AG04450 (cell line): Measurements from ENCODE around the gene SLC16A2. TPM values are rescaled to one million over a fixed set of nuclear protein-coding genes. Genes with fewer than 3 reads are reported as not detected.

Source experiments
- CTCF ChIA-PET: fragments of 300-600, 350-600 bp; formaldehyde crosslinking; extraction: SDS; loops from one replicate; lab custom pipeline; 2022; ENCODE audit warnings: antibody characterized with exemption, inconsistent platforms; lab: Charles Lee
- POLR2A ChIA-PET: fragments of 350-600 bp; formaldehyde crosslinking; extraction: SDS; loops from one replicate; lab custom pipeline; 2021; ENCODE audit warnings: antibody characterized with exemption, inconsistent platforms; lab: Yijun Ruan, JAX
- DNase-seq: peaks from one replicate; pipeline ENCODE4 v3.0.0-alpha.2; 2011; ENCODE audit warnings: low read depth, low spot score
- H3K27ac ChIP-seq: one replicate; pipeline ENCODE4 v1.5.1; 2012; ENCODE audit warnings: low read depth, low read length, control low read depth
- H3K27me3 ChIP-seq: one replicate; pipeline ENCODE4 v1.6.0; 2012; ENCODE audit warnings: low read length; ENCODE audit not compliant: control insufficient read depth, insufficient read depth
- H3K4me3 ChIP-seq: 2 replicates; pipeline ENCODE4 v1.5.1; 2011; ENCODE audit warnings: mild to moderate bottlenecking, low read depth, low read length, control low read depth
- H3K9me3 ChIP-seq: 2 replicates; pipeline ENCODE4 v1.5.1; 2012; ENCODE audit warnings: low read length; ENCODE audit not compliant: control insufficient read depth, insufficient read depth
- polyA plus RNA-seq: library from polyadenylated mRNA; depleted of rRNA; stranded (reverse); fragments of >200 nt; gene quantifications from 2 replicates; pipeline ENCODE4 v1.2.3, GENCODE V29; 2011
- TF ChIP-seq, protein P1 (sequence below): IDR thresholded peaks from 2 replicates; pipeline ENCODE4 v1.5.1; 2011; ENCODE audit warnings: low read depth, low read length, control low read depth, inconsistent platforms

SLC16A2 gene
- polyA plus RNA-seq, 1 experiment, result 42.6 TPM

DNA sequence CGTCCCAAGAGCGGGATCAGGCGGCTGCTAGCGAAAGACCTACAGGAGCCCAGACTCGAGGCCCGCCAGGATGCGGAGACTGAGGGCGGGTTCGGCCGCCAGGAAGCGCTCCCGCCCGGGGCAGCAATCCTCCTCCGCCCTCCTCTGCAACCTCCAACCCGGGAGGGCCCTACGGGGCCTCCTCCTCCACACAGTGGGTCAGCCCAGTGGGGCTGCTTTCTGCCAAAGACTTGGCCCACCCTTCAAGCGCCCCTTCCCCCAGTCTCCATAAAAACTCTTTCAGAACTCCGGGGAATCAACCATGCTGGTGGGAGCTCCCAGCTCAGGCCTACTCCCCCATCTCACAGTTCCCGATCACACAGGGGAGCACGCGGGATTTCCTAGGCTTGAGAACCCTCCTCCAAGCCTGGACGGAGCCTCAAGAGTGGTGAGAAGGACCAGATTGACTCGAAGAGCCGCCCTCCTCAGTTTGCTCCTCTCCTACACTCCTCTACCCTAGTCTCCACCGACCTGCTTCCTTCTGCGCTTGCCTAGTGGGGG is 115.6 kb downstream of the SLC16A2 start:
- CTCF ChIA-PET, result interaction anchor here (1.0 kb wide), 1 partner anchor 9 kb away, joined by 3 read pairs; no protein-coding TSS in a partner anchor
- POLR2A ChIA-PET, result interaction anchor here (0.6 to 1.6 kb wide), 4 partner anchors 12 to 202 kb away, joined by 3 to 5 read pairs (median 4); partner anchors contain the start of gene SLC16A2
- DNase-seq, result no peak
- Histone ChIP-seq H3K27me3 (no peaks in the 10 kb centered on the region), H3K4me3 (peak overlapping the region; percentile 54), H3K9me3 (no peaks in the 10 kb centered on the region), H3K27ac (peak overlapping the region; percentile 89)
- TF ChIP-seq, protein P1, sequence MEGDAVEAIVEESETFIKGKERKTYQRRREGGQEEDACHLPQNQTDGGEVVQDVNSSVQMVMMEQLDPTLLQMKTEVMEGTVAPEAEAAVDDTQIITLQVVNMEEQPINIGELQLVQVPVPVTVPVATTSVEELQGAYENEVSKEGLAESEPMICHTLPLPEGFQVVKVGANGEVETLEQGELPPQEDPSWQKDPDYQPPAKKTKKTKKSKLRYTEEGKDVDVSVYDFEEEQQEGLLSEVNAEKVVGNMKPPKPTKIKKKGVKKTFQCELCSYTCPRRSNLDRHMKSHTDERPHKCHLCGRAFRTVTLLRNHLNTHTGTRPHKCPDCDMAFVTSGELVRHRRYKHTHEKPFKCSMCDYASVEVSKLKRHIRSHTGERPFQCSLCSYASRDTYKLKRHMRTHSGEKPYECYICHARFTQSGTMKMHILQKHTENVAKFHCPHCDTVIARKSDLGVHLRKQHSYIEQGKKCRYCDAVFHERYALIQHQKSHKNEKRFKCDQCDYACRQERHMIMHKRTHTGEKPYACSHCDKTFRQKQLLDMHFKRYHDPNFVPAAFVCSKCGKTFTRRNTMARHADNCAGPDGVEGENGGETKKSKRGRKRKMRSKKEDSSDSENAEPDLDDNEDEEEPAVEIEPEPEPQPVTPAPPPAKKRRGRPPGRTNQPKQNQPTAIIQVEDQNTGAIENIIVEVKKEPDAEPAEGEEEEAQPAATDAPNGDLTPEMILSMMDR, result peak; percentile 15; the same call in 1 of the 2 replicates

DNA sequence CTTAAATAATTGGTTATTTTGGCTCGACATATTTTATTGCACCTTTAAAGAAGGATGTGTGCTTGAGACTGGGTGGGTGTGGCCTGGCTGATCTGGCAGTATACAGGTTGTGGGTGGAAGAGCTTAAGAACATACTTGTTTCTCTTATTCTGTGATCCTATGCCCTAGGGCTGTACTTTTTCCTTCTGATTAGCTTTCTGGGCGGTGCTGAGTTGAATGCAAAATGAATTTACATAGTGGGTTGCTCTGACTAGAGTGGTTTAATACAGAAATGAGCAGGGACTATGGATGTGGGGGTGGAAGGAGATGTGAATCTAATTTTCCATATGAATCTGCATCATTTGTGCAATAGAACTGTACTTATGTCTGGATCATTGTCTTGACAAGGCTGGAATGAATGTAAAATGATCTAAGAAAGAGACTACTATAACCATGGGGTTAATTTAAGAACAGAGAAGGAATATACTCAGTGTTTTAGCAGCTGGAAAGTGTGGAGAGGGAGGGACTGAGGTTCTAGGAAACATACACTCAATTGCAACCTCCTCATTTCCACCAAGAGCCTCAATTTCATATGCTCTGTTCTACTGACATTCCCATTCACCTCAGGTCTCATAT is 119.4 kb downstream of the SLC16A2 start:
- ChIA-PET CTCF (no interaction called here), POLR2A (no interaction called here)
- Histone ChIP-seq H3K27ac (no peak overlapping the region), H3K9me3 (no peaks in the 10 kb centered on the region), H3K4me3 (no peak overlapping the region), H3K27me3 (no peaks in the 10 kb centered on the region)
- DNase-seq, result no peak
- TF ChIP-seq, protein P1, result no peak

DNA sequence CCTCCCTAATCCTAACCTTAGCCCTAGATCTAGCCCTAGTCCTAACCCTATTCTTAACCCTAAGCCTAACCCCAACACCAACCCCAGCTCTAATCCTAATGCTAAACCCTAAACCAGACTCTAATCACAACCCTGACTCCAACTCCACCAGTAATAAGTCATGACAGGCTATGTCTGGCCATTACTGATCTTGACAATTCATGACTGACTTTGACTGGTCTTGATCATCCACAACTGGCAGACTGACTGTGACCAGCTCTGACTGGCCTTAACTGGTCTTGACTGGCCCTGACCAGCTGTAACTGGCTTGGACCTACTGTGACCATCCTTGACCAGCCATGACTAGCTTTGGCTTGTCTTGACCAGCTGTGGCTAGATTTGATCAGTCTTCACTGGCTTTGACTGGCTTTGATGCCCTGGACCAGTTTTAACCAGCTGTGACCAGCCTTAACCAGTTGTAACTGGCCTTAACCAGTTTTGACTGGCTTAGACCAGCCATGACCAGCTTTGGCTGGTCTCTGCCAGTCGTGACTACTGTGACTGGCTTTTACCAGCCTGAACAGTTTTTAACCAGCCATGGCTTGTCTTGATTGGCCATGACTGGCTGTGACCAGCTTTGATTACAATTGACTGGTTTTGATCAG is 124.7 kb downstream of the SLC16A2 start:
- TF ChIP-seq, protein P1, result no peak
- CTCF ChIA-PET, result interaction anchor here (1.1 kb wide), 1 partner anchor 9 kb away, joined by 3 read pairs; no protein-coding TSS in a partner anchor

DNA sequence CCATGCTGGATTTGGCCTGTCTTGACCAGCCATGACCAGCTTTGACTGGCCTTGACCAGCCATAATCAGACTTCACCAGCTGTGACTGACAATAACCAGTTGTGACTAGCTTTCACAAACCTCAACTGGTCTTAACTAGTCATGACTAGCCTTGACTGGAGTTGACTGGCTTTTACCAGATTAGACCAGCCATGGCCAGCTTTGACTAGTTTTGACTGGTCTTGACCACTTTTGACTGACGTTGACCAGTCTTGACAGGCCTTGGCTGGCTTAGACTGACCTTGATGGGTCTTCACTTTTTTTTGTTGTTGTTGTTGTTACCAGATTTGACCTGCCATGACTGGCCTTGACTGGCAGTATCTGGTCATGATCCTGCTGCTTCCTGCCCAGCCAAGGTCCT is 125.7 kb downstream of the SLC16A2 start:
- CTCF ChIA-PET, result interaction anchor here (0.8 to 1.5 kb wide), 2 partner anchors 12 to 163 kb away, joined by 4 to 5 read pairs; no protein-coding TSS in a partner anchor

More for the DNA sequence above, 124.7 kb downstream of the SLC16A2 start:
- no peaks in the 10 kb centered on the region for H3K27me3 ChIP-seq
- POLR2A ChIA-PET, result no interaction called here
- H3K27ac ChIP-seq, result no peak overlapping the region
- no peak for DNase-seq
- no peaks in the 10 kb centered on the region for H3K9me3 ChIP-seq
- no peak overlapping the region for H3K4me3 ChIP-seq

More for the DNA sequence above, 125.7 kb downstream of the SLC16A2 start:
- no peak overlapping the region for H3K4me3 ChIP-seq
- H3K9me3 ChIP-seq, result no peaks in the 10 kb centered on the region
- H3K27ac ChIP-seq, result no peak overlapping the region
- TF ChIP-seq, protein P1, result no peak
- H3K27me3 ChIP-seq, result no peaks in the 10 kb centered on the region
- no peak for DNase-seq
- POLR2A ChIA-PET, result no interaction called here
